GM23338 (cell line): ENCODE data around the gene PRUNE2. TPM values are rescaled to one million over a fixed set of nuclear protein-coding genes. Genes with fewer than 3 reads are reported as not detected.

Experiments used
- ATAC-seq: fragments of 200-7000 bp; cut with Tn5 transposase; 3 replicates; pipeline ENCODE4 v1.9.1; 2020
- DNase-seq: peaks from one replicate; pipeline ENCODE4 v3.0.0-alpha.2; 2015; ENCODE audit warnings: low spot score
- H2AFZ ChIP-seq: fragments of 200-600 bp; sonication (generic); 2 replicates; pipeline ENCODE4 v1.8.0; 2016; ENCODE audit warnings: antibody characterized with exemption, mild to moderate bottlenecking, moderate library complexity
- H3F3A ChIP-seq: fragments of 200-600 bp; sonication (generic); replicated peaks from 2 replicates; pipeline ENCODE4 v1.8.0; 2017; ENCODE audit warnings: antibody characterized with exemption, mixed run types, low read depth
- H3K27ac ChIP-seq: fragments of 200-600 bp; sonication (generic); 2 replicates; pipeline ENCODE4 v1.6.1; 2016; ENCODE audit warnings: low read depth
- H3K27me3 ChIP-seq: fragments of 200-600 bp; sonication (generic); 2 replicates; pipeline ENCODE4 v1.8.0; 2016; ENCODE audit warnings: mild to moderate bottlenecking, mixed run types, moderate library complexity; ENCODE audit not compliant: insufficient read depth
- H3K36me3 ChIP-seq: fragments of 200-600 bp; sonication (generic); 2 replicates; pipeline ENCODE4 v1.8.0; 2016; ENCODE audit warnings: mild to moderate bottlenecking; ENCODE audit not compliant: insufficient read depth
- H3K4me1 ChIP-seq: fragments of 200-600 bp; sonication (generic); 2 replicates; pipeline ENCODE4 v1.8.0; 2016; ENCODE audit warnings: mild to moderate bottlenecking, moderate library complexity; ENCODE audit not compliant: insufficient read depth
- H3K4me2 ChIP-seq: fragments of 200-600 bp; sonication (generic); 2 replicates; pipeline ENCODE4 v1.7.1; 2017; ENCODE audit warnings: mixed run types
- H3K4me3 ChIP-seq: fragments of 200-600 bp; sonication (generic); 2 replicates; pipeline ENCODE4 v1.6.1; 2016; ENCODE audit warnings: mixed run types
- H3K79me2 ChIP-seq: fragments of 200-600 bp; sonication (generic); replicated peaks from 2 replicates; pipeline ENCODE4 v1.8.0; 2017; ENCODE audit warnings: mild to moderate bottlenecking; ENCODE audit not compliant: insufficient read depth
- H3K9me2 ChIP-seq: fragments of 200-600 bp; sonication (generic); 2 replicates; pipeline ENCODE4 v1.8.0; 2017; ENCODE audit not compliant: insufficient read depth
- H4K20me1 ChIP-seq: fragments of 200-600 bp; sonication (generic); replicated peaks from 2 replicates; pipeline ENCODE4 v1.8.0; 2017; ENCODE audit warnings: mild to moderate bottlenecking; ENCODE audit not compliant: insufficient read depth
- H3K27ac Mint-ChIP-seq: 2 replicates; pipeline ENCODE4 v1.8.0; 2020; ENCODE audit warnings: inconsistent platforms, mild to moderate bottlenecking, moderate library complexity, mixed read lengths
- H3K27me3 Mint-ChIP-seq: 3 replicates; pipeline ENCODE4 v1.8.0; 2022; ENCODE audit warnings: low read depth, mild to moderate bottlenecking, moderate library complexity, mixed read lengths, inconsistent platforms; ENCODE audit not compliant: insufficient read depth, poor library complexity
- H3K36me3 Mint-ChIP-seq: 3 replicates; pipeline ENCODE4 v1.8.0; 2021; ENCODE audit warnings: low read depth, mild to moderate bottlenecking, inconsistent platforms, moderate library complexity, mixed read lengths
- H3K4me1 Mint-ChIP-seq: 3 replicates; pipeline ENCODE4 v1.8.0; 2020; ENCODE audit warnings: mild to moderate bottlenecking, inconsistent platforms, mixed read lengths
- H3K4me3 Mint-ChIP-seq: 3 replicates; pipeline ENCODE4 v1.8.0; 2021; ENCODE audit warnings: moderate library complexity, mild to moderate bottlenecking, inconsistent platforms, mixed read lengths
- H3K9me3 Mint-ChIP-seq: 3 replicates; pipeline ENCODE4 v1.8.0; 2020; ENCODE audit warnings: moderate library complexity, mild to moderate bottlenecking, inconsistent platforms, mixed read lengths
- CREB1 ChIP-seq: fragments of 250-450 bp; sonication (Bioruptor Pico); IDR thresholded peaks from 2 replicates; pipeline ENCODE4 v1.5.0; 2020; ENCODE audit warnings: low read depth, mild to moderate bottlenecking, moderate library complexity
- EZH2 ChIP-seq: fragments of 200-600 bp; sonication (generic); IDR thresholded peaks from one replicate; pipeline ENCODE4 v1.8.0; 2017; ENCODE audit warnings: antibody characterized with exemption, mild to moderate bottlenecking, low read depth; ENCODE audit not compliant: unreplicated experiment
- EZH2phosphoT487 ChIP-seq: fragments of 200-600 bp; sonication (generic); IDR thresholded peaks from one replicate; pipeline ENCODE4 v1.8.1; 2018; ENCODE audit warnings: antibody characterized with exemption; ENCODE audit not compliant: unreplicated experiment
- JUNB ChIP-seq: IDR thresholded peaks from one replicate; pipeline ENCODE4 v1.6.1; 2016; ENCODE audit warnings: antibody characterized with exemption; ENCODE audit not compliant: unreplicated experiment
- NANOG ChIP-seq: IDR thresholded peaks from 2 replicates; pipeline ENCODE4 v1.6.1; 2016; ENCODE audit warnings: antibody characterized with exemption, borderline replicate concordance
- POLR2AphosphoS5 ChIP-seq: IDR thresholded peaks from 2 replicates; pipeline ENCODE4 v1.6.1; 2016; ENCODE audit warnings: antibody characterized with exemption, low read depth
- STAT1 ChIP-seq: IDR thresholded peaks from one replicate; pipeline ENCODE4 v1.6.1; 2016; ENCODE audit warnings: antibody characterized with exemption; ENCODE audit not compliant: unreplicated experiment
- ZNF114 ChIP-seq: fragments of 250-450 bp; sonication (Bioruptor Pico); IDR thresholded peaks from 2 replicates; pipeline ENCODE4 v1.5.0; 2020; ENCODE audit warnings: mild to moderate bottlenecking, moderate library complexity
- polyA plus RNA-seq: library from polyadenylated mRNA; unstranded; fragments of >200 nt; fragmentation: Nextera tagmentation; extraction: Ambion mirVana; gene quantifications from 2 replicates; pipeline ENCODE4 v1.2.1, GENCODE V29; 2016
- total RNA-seq: library from RNA; depleted of rRNA; stranded (reverse); fragments of >200 nt; shearing (Covaris generic); gene quantifications from 2 replicates; pipeline ENCODE4 v1.2.3, GENCODE V29; 2014
- TF ChIP-seq, protein P1 (sequence below): IDR thresholded peaks from 2 replicates; pipeline ENCODE4 v1.6.1; 2016; ENCODE audit warnings: antibody characterized with exemption
- TF ChIP-seq, protein P2 (sequence below), 2 experiments: fragments of 200-600 bp in 1 of 2; sonication (generic) in 1 of 2; conservative IDR thresholded peaks; 2 replicates each; pipeline versions ENCODE4 v1.5.1 to v1.6.1; 2016 to 2017; ENCODE audit warnings: antibody characterized with exemption in 2 of 2, low read depth in 2 of 2, mild to moderate bottlenecking in 2 of 2, moderate library complexity in 1 of 2
- TF ChIP-seq, protein P3 (sequence below): IDR thresholded peaks from one replicate; pipeline ENCODE4 v1.6.1; 2018; ENCODE audit warnings: antibody characterized with exemption; ENCODE audit not compliant: unreplicated experiment
- TF ChIP-seq, protein P4 (sequence below): fragments of 250-450 bp; sonication (Bioruptor Pico); IDR thresholded peaks from 2 replicates; pipeline ENCODE4 v1.5.0; 2020; ENCODE audit warnings: mild to moderate bottlenecking, moderate library complexity

PRUNE2 gene
- total and polyA plus RNA-seq, 2 experiments from 2014 or later, result 10.6 to 26.5 TPM

DNA sequence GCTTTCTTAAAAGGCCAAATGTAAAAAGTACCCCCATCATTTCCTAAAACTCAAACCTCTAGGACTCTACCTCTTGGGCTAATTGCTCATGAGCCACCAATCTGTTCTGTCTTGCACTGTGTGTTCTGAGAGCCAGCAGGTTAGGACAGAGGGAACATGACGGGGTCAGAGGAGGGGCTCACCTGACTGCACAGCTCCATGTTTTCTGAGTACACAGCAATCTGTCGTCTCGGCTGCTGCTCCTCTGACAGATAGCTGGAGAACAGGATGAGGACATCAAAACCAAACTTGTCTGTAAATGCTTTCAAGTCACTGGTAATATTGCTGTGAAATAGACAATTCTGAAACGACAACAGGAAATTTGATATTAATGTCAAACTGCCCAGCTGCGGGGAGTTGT lies 192.5 kb downstream of the PRUNE2 start (continued):
- TF ChIP-seq JUNB (no peak), ZNF114 (CRISPR knock-in tag) (no peak)
- TF ChIP-seq, protein P1, sequence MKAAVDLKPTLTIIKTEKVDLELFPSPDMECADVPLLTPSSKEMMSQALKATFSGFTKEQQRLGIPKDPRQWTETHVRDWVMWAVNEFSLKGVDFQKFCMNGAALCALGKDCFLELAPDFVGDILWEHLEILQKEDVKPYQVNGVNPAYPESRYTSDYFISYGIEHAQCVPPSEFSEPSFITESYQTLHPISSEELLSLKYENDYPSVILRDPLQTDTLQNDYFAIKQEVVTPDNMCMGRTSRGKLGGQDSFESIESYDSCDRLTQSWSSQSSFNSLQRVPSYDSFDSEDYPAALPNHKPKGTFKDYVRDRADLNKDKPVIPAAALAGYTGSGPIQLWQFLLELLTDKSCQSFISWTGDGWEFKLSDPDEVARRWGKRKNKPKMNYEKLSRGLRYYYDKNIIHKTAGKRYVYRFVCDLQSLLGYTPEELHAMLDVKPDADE, result no peak

GRCh38 chr9:76709020-76709419 lies 196.9 kb downstream of the PRUNE2 start:
- no peaks in the 10 kb centered on the region; the same call in 2 of the 3 replicates for H3K4me1 Mint-ChIP-seq
- H4K20me1 ChIP-seq, result no peaks in the 10 kb centered on the region
- TF ChIP-seq, protein P2, sequence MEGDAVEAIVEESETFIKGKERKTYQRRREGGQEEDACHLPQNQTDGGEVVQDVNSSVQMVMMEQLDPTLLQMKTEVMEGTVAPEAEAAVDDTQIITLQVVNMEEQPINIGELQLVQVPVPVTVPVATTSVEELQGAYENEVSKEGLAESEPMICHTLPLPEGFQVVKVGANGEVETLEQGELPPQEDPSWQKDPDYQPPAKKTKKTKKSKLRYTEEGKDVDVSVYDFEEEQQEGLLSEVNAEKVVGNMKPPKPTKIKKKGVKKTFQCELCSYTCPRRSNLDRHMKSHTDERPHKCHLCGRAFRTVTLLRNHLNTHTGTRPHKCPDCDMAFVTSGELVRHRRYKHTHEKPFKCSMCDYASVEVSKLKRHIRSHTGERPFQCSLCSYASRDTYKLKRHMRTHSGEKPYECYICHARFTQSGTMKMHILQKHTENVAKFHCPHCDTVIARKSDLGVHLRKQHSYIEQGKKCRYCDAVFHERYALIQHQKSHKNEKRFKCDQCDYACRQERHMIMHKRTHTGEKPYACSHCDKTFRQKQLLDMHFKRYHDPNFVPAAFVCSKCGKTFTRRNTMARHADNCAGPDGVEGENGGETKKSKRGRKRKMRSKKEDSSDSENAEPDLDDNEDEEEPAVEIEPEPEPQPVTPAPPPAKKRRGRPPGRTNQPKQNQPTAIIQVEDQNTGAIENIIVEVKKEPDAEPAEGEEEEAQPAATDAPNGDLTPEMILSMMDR (conservative IDR thresholded peaks at IDR 0.05; ENCODE audit: low read depth in 2 of 2), result no peak
- no peak for TF ChIP-seq JUNB
- no peak for TF ChIP-seq EZH2
- TF ChIP-seq STAT1, result no peak
- TF ChIP-seq, protein P3, sequence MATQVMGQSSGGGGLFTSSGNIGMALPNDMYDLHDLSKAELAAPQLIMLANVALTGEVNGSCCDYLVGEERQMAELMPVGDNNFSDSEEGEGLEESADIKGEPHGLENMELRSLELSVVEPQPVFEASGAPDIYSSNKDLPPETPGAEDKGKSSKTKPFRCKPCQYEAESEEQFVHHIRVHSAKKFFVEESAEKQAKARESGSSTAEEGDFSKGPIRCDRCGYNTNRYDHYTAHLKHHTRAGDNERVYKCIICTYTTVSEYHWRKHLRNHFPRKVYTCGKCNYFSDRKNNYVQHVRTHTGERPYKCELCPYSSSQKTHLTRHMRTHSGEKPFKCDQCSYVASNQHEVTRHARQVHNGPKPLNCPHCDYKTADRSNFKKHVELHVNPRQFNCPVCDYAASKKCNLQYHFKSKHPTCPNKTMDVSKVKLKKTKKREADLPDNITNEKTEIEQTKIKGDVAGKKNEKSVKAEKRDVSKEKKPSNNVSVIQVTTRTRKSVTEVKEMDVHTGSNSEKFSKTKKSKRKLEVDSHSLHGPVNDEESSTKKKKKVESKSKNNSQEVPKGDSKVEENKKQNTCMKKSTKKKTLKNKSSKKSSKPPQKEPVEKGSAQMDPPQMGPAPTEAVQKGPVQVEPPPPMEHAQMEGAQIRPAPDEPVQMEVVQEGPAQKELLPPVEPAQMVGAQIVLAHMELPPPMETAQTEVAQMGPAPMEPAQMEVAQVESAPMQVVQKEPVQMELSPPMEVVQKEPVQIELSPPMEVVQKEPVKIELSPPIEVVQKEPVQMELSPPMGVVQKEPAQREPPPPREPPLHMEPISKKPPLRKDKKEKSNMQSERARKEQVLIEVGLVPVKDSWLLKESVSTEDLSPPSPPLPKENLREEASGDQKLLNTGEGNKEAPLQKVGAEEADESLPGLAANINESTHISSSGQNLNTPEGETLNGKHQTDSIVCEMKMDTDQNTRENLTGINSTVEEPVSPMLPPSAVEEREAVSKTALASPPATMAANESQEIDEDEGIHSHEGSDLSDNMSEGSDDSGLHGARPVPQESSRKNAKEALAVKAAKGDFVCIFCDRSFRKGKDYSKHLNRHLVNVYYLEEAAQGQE, result no peak
- TF ChIP-seq CREB1 (CRISPR knock-in tag), result no peak
- TF ChIP-seq, protein P4, sequence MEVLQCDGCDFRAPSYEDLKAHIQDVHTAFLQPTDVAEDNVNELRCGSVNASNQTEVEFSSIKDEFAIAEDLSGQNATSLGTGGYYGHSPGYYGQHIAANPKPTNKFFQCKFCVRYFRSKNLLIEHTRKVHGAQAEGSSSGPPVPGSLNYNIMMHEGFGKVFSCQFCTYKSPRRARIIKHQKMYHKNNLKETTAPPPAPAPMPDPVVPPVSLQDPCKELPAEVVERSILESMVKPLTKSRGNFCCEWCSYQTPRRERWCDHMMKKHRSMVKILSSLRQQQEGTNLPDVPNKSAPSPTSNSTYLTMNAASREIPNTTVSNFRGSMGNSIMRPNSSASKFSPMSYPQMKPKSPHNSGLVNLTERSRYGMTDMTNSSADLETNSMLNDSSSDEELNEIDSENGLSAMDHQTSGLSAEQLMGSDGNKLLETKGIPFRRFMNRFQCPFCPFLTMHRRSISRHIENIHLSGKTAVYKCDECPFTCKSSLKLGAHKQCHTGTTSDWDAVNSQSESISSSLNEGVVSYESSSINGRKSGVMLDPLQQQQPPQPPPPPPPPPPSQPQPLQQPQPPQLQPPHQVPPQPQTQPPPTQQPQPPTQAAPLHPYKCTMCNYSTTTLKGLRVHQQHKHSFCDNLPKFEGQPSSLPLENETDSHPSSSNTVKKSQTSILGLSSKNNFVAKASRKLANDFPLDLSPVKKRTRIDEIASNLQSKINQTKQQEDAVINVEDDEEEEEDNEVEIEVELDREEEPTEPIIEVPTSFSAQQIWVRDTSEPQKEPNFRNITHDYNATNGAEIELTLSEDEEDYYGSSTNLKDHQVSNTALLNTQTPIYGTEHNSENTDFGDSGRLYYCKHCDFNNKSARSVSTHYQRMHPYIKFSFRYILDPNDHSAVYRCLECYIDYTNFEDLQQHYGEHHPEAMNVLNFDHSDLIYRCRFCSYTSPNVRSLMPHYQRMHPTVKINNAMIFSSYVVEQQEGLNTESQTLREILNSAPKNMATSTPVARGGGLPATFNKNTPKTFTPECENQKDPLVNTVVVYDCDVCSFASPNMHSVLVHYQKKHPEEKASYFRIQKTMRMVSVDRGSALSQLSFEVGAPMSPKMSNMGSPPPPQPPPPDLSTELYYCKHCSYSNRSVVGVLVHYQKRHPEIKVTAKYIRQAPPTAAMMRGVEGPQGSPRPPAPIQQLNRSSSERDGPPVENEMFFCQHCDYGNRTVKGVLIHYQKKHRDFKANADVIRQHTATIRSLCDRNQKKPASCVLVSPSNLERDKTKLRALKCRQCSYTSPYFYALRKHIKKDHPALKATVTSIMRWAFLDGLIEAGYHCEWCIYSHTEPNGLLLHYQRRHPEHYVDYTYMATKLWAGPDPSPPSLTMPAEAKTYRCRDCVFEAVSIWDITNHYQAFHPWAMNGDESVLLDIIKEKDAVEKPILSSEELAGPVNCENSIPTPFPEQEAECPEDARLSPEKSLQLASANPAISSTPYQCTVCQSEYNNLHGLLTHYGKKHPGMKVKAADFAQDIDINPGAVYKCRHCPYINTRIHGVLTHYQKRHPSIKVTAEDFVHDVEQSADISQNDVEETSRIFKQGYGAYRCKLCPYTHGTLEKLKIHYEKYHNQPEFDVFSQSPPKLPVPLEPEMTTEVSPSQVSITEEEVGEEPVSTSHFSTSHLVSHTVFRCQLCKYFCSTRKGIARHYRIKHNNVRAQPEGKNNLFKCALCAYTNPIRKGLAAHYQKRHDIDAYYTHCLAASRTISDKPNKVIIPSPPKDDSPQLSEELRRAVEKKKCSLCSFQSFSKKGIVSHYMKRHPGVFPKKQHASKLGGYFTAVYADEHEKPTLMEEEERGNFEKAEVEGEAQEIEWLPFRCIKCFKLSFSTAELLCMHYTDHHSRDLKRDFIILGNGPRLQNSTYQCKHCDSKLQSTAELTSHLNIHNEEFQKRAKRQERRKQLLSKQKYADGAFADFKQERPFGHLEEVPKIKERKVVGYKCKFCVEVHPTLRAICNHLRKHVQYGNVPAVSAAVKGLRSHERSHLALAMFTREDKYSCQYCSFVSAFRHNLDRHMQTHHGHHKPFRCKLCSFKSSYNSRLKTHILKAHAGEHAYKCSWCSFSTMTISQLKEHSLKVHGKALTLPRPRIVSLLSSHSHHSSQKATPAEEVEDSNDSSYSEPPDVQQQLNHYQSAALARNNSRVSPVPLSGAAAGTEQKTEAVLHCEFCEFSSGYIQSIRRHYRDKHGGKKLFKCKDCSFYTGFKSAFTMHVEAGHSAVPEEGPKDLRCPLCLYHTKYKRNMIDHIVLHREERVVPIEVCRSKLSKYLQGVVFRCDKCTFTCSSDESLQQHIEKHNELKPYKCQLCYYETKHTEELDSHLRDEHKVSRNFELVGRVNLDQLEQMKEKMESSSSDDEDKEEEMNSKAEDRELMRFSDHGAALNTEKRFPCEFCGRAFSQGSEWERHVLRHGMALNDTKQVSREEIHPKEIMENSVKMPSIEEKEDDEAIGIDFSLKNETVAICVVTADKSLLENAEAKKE (CRISPR knock-in tag), result no peak
- TF ChIP-seq, protein P1, result no peak
- no peak for TF ChIP-seq POLR2AphosphoS5
- TF ChIP-seq EZH2phosphoT487, result no peak
- TF ChIP-seq NANOG, result no peak

More at GRCh38 chr9:76709020-76709419, 196.9 kb downstream of the PRUNE2 start:
- ATAC-seq, result no peak
- no peak for DNase-seq
- no peaks in the 10 kb centered on the region for H3K27me3 ChIP-seq
- Mint-ChIP-seq H3K27me3 (no peaks in the 10 kb centered on the region), H3K27ac (no peak overlapping the region), H3K36me3 (no peaks in the 10 kb centered on the region), H3K9me3 (no peaks in the 10 kb centered on the region), H3K4me3 (no peak overlapping the region)
- no peak overlapping the region for H3K27ac ChIP-seq
- H3K79me2 ChIP-seq, result no peaks in the 10 kb centered on the region
- H3F3A ChIP-seq, result no peaks in the 10 kb centered on the region
- H3K36me3 ChIP-seq, result peaks cover 4% of the 10 kb centered on the region; the same call in 1 of the 2 replicates
- no peak overlapping the region for H3K4me3 ChIP-seq
- H3K4me1 ChIP-seq, result no peaks in the 10 kb centered on the region
- 0 out of 2 replicates have a peak, but pooled peaks cover 5% of the 10 kb centered on the region for H3K9me2 ChIP-seq
- H3K4me2 ChIP-seq, result no peak overlapping the region
- H2AFZ ChIP-seq, result no peak overlapping the region
